H9 (cell line): ENCODE data around the gene LINC01488. TPM values are rescaled to one million over a fixed set of nuclear protein-coding genes. Genes with fewer than 3 reads are reported as not detected.
A peak's percentile ranks its signal among the peaks of the same experiment; 100 is the strongest.

ENCODE experiments used
- DNase-seq: peaks from one replicate; pipeline ENCODE4 v3.0.0-alpha.2; 2017
- H2AFZ ChIP-seq: one replicate; pipeline ENCODE4 v1.6.1; 2013; ENCODE audit warnings: mild to moderate bottlenecking, low read length, control low read depth, moderate library complexity
- H2AK5ac ChIP-seq: 2 replicates; pipeline ENCODE4 v1.6.1; 2013; ENCODE audit warnings: low read length, control low read depth, mixed read lengths; ENCODE audit not compliant: insufficient read length
- H2BK120ac ChIP-seq: one replicate; pipeline ENCODE4 v1.6.1; 2013; ENCODE audit warnings: low read depth, mild to moderate bottlenecking, low read length, control low read depth, inconsistent platforms; ENCODE audit not compliant: poor library complexity, severe bottlenecking
- H2BK12ac ChIP-seq: 2 replicates; pipeline ENCODE4 v1.6.1; 2013; ENCODE audit warnings: low read length, control low read depth, mixed read lengths, low read depth; ENCODE audit not compliant: insufficient read length
- H2BK15ac ChIP-seq: 2 replicates; pipeline ENCODE4 v1.6.1; 2013; ENCODE audit warnings: low read depth, low read length, control low read depth
- H2BK20ac ChIP-seq: one replicate; pipeline ENCODE4 v1.6.1; 2013; ENCODE audit warnings: low read depth, mild to moderate bottlenecking, low read length, control low read depth, inconsistent platforms; ENCODE audit not compliant: poor library complexity, severe bottlenecking
- H2BK5ac ChIP-seq: 2 replicates; pipeline ENCODE4 v1.6.1; 2013; ENCODE audit warnings: low read length, control low read depth, mixed read lengths; ENCODE audit not compliant: insufficient read length
- H3K14ac ChIP-seq: 2 replicates; pipeline ENCODE4 v1.6.1; 2013; ENCODE audit warnings: low read length, control low read depth; ENCODE audit not compliant: insufficient read depth
- H3K18ac ChIP-seq: 2 replicates; pipeline ENCODE4 v1.6.1; 2013; ENCODE audit warnings: low read depth, mild to moderate bottlenecking, mixed read lengths, low read length, control low read depth; ENCODE audit not compliant: insufficient read length
- H3K23ac ChIP-seq: 2 replicates; pipeline ENCODE4 v1.6.1; 2013; ENCODE audit warnings: low read length, control low read depth, mixed read lengths, low read depth; ENCODE audit not compliant: insufficient read length
- H3K23me2 ChIP-seq: 2 replicates; pipeline ENCODE4 v1.6.1; 2013; ENCODE audit warnings: low read depth, mild to moderate bottlenecking, mixed read lengths, low read length, control low read depth; ENCODE audit not compliant: insufficient read length, poor library complexity, severe bottlenecking
- H3K27ac ChIP-seq: 2 replicates; pipeline ENCODE4 v1.5.1; 2013; ENCODE audit warnings: low read length, control low read depth, mixed read lengths, low read depth; ENCODE audit not compliant: insufficient read length
- H3K27me3 ChIP-seq: 2 replicates; pipeline ENCODE4 v1.6.1; 2013; ENCODE audit warnings: low read length, control low read depth, inconsistent platforms; ENCODE audit not compliant: insufficient read depth
- H3K4ac ChIP-seq: 2 replicates; pipeline ENCODE4 v1.6.1; 2013; ENCODE audit warnings: low read depth, mild to moderate bottlenecking, control low read depth, inconsistent platforms, low read length, moderate library complexity
- H3K4me1 ChIP-seq: 2 replicates; pipeline ENCODE4 v1.6.1; 2013; ENCODE audit warnings: low read length, control low read depth, inconsistent platforms; ENCODE audit not compliant: insufficient read depth
- H3K4me2 ChIP-seq: 2 replicates; pipeline ENCODE4 v1.6.1; 2013; ENCODE audit warnings: low read length, control low read depth, mixed read lengths; ENCODE audit not compliant: insufficient read length, insufficient read depth
- H3K56ac ChIP-seq: 2 replicates; pipeline ENCODE4 v1.6.1; 2013; ENCODE audit warnings: low read depth, mild to moderate bottlenecking, mixed read lengths, low read length, control low read depth; ENCODE audit not compliant: insufficient read length
- H3K79me1 ChIP-seq: 2 replicates; pipeline ENCODE4 v1.6.1; 2013; ENCODE audit warnings: low read depth, mild to moderate bottlenecking, moderate library complexity, low read length, control low read depth, inconsistent platforms; ENCODE audit not compliant: insufficient read depth, poor library complexity, severe bottlenecking
- H3K79me2 ChIP-seq: 2 replicates; pipeline ENCODE4 v1.6.1; 2013; ENCODE audit warnings: low read length, control low read depth, inconsistent platforms; ENCODE audit not compliant: insufficient read depth
- H3K9ac ChIP-seq: 2 replicates; pipeline ENCODE4 v1.6.1; 2013; ENCODE audit warnings: low read length, control low read depth, mixed read lengths; ENCODE audit not compliant: insufficient read length; ENCODE audit errors: extremely low read depth
- H3K9me3 ChIP-seq: one replicate; pipeline ENCODE4 v1.6.1; 2013; ENCODE audit warnings: low read depth, low read length, inconsistent platforms; ENCODE audit not compliant: control insufficient read depth
- H3T11ph ChIP-seq: one replicate; pipeline ENCODE4 v1.6.1; 2013; ENCODE audit warnings: mild to moderate bottlenecking, low read length, control low read depth, inconsistent platforms
- H4K20me1 ChIP-seq: one replicate; pipeline ENCODE4 v1.6.1; 2013; ENCODE audit not compliant: control insufficient read depth, insufficient read length, insufficient read depth
- H4K5ac ChIP-seq: 2 replicates; pipeline ENCODE4 v1.6.1; 2013; ENCODE audit warnings: low read depth, mild to moderate bottlenecking, mixed read lengths, low read length, control low read depth; ENCODE audit not compliant: insufficient read length
- H4K8ac ChIP-seq: replicated peaks from 2 replicates; pipeline ENCODE4 v1.6.1; 2013; ENCODE audit warnings: low read length, control low read depth, mixed read lengths, low read depth; ENCODE audit not compliant: insufficient read length
- H4K91ac ChIP-seq: 2 replicates; pipeline ENCODE4 v1.6.1; 2013; ENCODE audit warnings: low read depth, mild to moderate bottlenecking, moderate library complexity, mixed read lengths, low read length, control low read depth; ENCODE audit not compliant: insufficient read length
- H3K27ac Mint-ChIP-seq, 3 experiments: 2 replicates in 2 of 3; 3 replicates in 1 of 3; pipeline ENCODE4 v1.8.0; 2020 to 2021; ENCODE audit warnings: mixed read lengths in 3 of 3, mild to moderate bottlenecking in 1 of 3, moderate library complexity in 1 of 3
- H3K27me3 Mint-ChIP-seq: 2 replicates; pipeline ENCODE4 v1.8.0; 2021; ENCODE audit warnings: low read depth, mild to moderate bottlenecking, moderate library complexity, mixed read lengths
- H3K36me3 Mint-ChIP-seq, 3 experiments: 2 replicates in 2 of 3; 3 replicates in 1 of 3; pipeline ENCODE4 v1.8.0; 2020 to 2021; ENCODE audit warnings: low read depth in 3 of 3, mixed read lengths in 3 of 3; ENCODE audit not compliant: insufficient read depth in 1 of 3
- H3K4me1 Mint-ChIP-seq, 2 experiments: 2 replicates each; pipeline ENCODE4 v1.8.0; 2020; ENCODE audit warnings: mixed read lengths in 2 of 2
- H3K4me3 Mint-ChIP-seq, 2 experiments: 2 replicates in 1 of 2; 3 replicates in 1 of 2; pipeline ENCODE4 v1.8.0; 2020 to 2021; ENCODE audit warnings: mild to moderate bottlenecking in 2 of 2, mixed read lengths in 2 of 2, moderate library complexity in 1 of 2
- H3K9me3 Mint-ChIP-seq, 2 experiments: 2 replicates in 1 of 2; 3 replicates in 1 of 2; pipeline ENCODE4 v1.8.0; 2020; ENCODE audit warnings: mild to moderate bottlenecking in 2 of 2, mixed read lengths in 2 of 2, moderate library complexity in 1 of 2
- CTCF ChIP-seq: fragments of 200-600 bp; sonication (generic); conservative IDR thresholded peaks from 3 replicates; pipeline ENCODE4 v1.8.0; 2021; ENCODE audit warnings: antibody characterized with exemption, mild to moderate bottlenecking
- WGBS: extraction: QIAGEN DNeasy Blood & Tissue Kit; methylation state at CpG from one replicate; pipeline ENCODE4 v1.1.7; 2013; ENCODE audit warnings: missing lambda C conversion rate, low lambda C conversion rate, mixed read lengths; ENCODE audit not compliant: insufficient read length; ENCODE audit errors: extremely low coverage; 5-methylcytosine and 5-hydroxymethylcytosine counted together
- total RNA-seq: library from RNA; stranded (reverse); gene quantifications from 2 replicates; pipeline ENCODE4 v1.2.1, GENCODE V29; 2021

Gene LINC01488
- total RNA-seq, 1 experiment from 2014 or later: not detected

GRCh38 chr11:69539416-69540117 is 58.1 kb downstream of the LINC01488 start:
- H2BK120ac ChIP-seq: no peak overlapping the region
- no CpG with 5 or more reads among the region's 14 CpGs for WGBS
- DNase-seq: no peak
- H3K79me1 ChIP-seq: no peaks in the 10 kb centered on the region
- H4K8ac ChIP-seq: no peak overlapping the region
- H3K36me3 Mint-ChIP-seq: no peaks in the 10 kb centered on the region; a peak in 1 of 7 replicates
- H4K5ac ChIP-seq: no peak overlapping the region
- H3K56ac ChIP-seq: no peak overlapping the region
- no peaks in the 10 kb centered on the region; a peak in 1 of 5 replicates for H3K9me3 Mint-ChIP-seq
- no peak overlapping the region for H3K14ac ChIP-seq
- H4K91ac ChIP-seq: no peak overlapping the region
- no peak overlapping the region for H2BK5ac ChIP-seq
- peaks cover 15% of the 10 kb centered on the region for H3K27me3 Mint-ChIP-seq
- no peaks in the 10 kb centered on the region for H3K27me3 ChIP-seq
- H3K23me2 ChIP-seq: no peaks in the 10 kb centered on the region
- H3K27ac Mint-ChIP-seq: peak overlapping the region in 1 of 3 experiments; percentile 23; a peak in 1 of 7 replicates
- no peaks in the 10 kb centered on the region for H3K9me3 ChIP-seq
- H3K4ac ChIP-seq: no peak overlapping the region
- no peak overlapping the region for H2BK20ac ChIP-seq
- H2AFZ ChIP-seq: no peak overlapping the region
- no peak for TF ChIP-seq CTCF
- no peak overlapping the region for H3K4me2 ChIP-seq
- H3K4me3 Mint-ChIP-seq: no peak overlapping the region
- H4K20me1 ChIP-seq: no peaks in the 10 kb centered on the region
- H3K18ac ChIP-seq: no peak overlapping the region
- no peak overlapping the region for H2BK12ac ChIP-seq
- no peak overlapping the region for H2BK15ac ChIP-seq
- no peaks in the 10 kb centered on the region for H3K79me2 ChIP-seq
- no peaks in the 10 kb centered on the region for H3K4me1 ChIP-seq
- no peak overlapping the region for H3T11ph ChIP-seq
- no peak overlapping the region for H3K9ac ChIP-seq
- no peak overlapping the region for H3K27ac ChIP-seq
- no peak overlapping the region for H2AK5ac ChIP-seq
- no peak overlapping the region for H3K23ac ChIP-seq
- peaks cover 10 to 18% of the 10 kb centered on the region in 2 experiments for H3K4me1 Mint-ChIP-seq
